Fibroblast of skin of right biceps (primary cell): ENCODE measurements around the gene EFNA2.

Source experiments
- DNase-seq: peaks from one replicate; pipeline ENCODE4 v3.0.0-alpha.2; 2013

EFNA2 gene

GRCh38 chr19:1249298-1249989 is 36.2 kb upstream of the EFNA2 start:
- DNase-seq = peak; percentile 98

DNA sequence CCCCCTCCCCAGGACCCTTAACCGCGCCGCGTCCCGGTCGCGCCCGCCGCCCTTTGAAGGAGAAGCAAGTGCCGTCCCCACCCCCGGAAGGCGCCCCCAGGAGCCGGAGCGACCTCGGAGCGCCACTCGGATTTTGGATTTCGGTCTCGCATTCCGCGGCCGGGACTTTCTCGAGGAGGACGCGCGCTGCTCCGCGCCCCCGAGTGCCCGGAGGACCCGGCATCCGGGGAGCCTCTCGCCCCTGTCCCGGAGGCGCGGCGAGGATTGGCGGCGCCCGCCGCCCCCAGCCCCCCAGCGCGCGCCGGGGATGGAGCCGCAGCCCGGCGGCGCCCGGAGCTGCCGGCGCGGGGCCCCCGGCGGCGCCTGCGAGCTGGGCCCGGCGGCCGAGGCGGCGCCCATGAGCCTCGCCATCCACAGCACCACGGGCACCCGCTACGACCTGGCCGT is 35.7 kb upstream of the EFNA2 start:
- DNase-seq = no peak

DNA sequence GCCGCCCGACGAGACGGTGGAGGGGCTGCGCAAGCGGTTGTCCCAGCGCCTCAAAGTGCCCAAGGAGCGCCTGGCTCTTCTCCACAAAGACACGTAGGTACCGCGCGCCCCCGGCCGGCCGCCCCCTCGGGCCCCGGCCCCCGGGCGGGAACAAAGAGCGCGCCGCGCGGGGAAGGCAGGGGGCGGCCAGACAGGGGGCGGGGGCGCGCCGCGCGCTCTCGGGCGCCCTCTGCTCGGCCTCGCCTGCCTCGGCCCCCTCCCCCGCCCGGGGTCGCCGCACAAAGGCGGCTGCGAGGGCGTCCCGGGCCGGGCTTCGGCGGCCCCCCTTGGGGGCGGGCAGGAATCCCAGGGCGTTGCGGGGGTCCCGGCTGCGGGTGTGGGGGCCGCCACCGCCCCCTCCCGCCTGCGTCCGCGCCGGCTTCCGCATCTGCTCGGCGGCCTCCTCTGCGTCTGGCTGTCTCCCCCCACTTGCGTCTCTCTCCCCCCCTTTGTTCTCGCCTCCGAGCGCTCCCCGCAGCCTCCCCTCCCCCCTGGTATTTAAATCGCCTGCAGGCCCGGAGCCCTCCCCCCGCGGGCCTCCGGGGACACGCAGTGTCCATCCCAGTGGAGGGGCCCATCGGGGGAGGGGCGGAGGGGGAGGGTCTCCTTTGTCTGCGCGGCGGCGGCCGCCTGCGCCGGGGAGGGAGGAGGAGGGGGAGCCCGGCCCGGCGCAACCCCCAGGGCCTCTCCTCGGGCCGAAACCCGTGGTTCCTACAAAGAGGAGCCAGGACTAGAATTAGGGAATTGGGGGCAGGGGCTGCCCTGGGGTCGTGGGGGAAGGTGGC is 35.0 kb upstream of the EFNA2 start:
- DNase-seq = peak; percentile 85

- peak; percentile 85 for DNase-seq
These were observed 34.1 kb upstream of the EFNA2 start for GRCh38 chr19:1251330-1252220.

- DNase-seq = peak; percentile 98
These were observed 33.4 kb upstream of the EFNA2 start for GRCh38 chr19:1252221-1252820.

DNA sequence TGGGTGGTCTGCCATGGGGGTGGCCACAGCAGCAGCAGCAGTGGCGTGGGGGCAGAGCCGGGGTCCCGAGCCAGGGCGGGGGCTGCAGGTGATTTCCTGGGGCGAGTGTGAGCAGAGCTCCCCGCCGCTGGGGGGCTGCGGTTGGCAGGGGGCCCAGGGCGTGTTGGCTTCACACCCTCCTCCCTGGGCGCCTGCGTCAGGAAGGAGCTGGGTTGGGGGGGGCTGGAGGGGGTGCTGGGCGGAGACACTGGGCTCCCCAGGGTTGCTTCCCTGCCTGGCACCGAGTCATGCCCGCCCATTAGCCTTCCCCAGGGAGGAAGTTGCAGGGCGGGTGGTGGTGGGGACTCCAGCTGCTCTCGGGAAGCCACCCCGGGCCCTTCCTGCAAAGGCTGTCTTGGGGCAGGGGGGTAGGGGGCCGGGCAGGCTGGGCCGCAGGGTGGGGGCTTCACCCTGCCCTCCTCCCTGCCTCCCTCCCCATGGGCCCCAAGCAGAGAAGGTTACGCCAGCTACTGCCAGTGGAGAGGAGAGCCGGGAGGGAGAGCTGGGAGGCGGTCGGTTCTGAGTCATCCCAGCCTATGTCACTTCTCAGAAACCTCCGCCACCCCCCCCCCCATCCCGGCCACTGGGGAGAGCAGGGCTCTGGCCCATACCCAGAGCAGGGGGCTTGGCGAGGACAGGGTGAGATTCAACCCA is 32.7 kb upstream of the EFNA2 start:
- DNase-seq = peak; percentile 99

DNA sequence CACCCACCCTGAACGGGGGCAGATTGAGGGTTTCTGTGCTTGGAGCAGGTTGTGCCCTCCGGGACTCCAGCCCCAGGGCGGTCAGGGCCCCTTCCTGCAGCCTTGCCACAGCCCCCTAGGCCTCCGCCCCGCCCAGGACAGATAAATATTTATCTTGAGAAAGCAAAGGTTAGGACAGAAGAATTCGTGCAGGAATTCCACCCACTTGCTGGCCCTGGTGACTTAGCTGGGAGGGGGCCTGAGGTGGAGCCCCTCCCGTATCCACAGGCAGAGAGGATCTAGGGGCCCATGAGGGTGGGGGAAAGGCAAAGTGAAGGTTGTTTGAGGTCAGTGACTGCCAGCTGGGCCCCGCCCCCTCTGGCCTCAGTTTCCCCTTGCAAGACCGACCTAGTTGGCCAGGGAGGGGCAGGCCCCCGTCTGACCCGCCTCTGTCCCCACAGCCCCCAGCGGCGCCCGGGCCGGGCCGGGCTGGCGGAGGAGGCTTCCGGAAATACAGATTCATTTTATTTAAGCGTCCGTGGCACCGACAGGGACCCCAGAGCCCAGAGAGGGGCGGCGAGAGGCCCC is 32.1 kb upstream of the EFNA2 start:
- DNase-seq = no peak

DNA sequence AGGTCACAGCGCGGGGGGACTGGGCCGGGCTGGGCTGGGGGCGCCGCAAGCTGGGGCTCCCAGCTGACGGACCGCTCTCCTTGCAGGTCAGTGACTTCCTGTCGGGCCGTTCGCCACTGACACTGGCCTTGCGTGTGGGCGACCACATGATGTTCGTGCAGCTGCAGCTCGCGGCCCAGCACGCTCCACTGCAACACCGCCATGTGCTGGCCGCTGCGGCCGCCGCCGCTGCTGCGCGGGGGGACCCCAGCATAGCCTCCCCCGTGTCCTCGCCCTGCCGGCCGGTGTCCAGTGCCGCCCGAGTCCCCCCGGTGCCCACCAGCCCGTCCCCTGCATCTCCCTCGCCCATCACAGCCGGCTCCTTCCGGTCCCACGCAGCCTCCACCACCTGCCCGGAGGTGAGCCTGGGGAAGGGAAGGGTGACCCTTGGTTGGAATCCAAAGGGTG is 31.6 kb upstream of the EFNA2 start:
- no peak for DNase-seq

DNA sequence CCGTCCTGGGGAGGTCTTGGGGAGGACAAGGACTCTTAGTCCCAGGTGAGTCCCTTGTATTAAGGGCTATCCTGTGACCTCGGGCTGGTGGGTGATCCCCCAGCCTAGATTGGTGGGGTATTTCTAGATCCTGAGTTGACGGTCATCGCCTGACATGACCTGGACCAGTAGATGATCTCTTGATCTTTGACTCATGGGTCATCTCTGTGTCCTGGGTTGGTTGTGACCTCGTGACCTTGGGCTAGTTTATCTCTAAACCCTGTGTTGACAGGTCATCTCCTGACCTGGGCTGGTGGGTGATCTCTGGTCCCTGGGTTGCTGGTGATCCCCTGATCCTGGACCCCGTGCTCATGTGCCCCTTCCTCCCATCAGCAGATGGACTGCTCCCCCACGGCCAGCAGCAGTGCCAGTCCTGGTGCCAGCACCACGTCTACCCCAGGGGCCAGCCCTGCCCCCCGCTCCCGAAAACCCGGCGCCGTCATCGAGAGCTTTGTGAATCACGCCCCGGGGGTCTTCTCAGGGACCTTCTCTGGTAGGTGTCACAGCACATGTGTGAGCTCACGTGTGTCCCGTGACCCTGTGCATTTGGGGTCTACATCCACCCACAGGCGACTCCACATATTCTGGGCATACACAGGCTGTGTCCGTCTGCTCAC is 31.0 kb upstream of the EFNA2 start:
- DNase-seq = no peak

DNA sequence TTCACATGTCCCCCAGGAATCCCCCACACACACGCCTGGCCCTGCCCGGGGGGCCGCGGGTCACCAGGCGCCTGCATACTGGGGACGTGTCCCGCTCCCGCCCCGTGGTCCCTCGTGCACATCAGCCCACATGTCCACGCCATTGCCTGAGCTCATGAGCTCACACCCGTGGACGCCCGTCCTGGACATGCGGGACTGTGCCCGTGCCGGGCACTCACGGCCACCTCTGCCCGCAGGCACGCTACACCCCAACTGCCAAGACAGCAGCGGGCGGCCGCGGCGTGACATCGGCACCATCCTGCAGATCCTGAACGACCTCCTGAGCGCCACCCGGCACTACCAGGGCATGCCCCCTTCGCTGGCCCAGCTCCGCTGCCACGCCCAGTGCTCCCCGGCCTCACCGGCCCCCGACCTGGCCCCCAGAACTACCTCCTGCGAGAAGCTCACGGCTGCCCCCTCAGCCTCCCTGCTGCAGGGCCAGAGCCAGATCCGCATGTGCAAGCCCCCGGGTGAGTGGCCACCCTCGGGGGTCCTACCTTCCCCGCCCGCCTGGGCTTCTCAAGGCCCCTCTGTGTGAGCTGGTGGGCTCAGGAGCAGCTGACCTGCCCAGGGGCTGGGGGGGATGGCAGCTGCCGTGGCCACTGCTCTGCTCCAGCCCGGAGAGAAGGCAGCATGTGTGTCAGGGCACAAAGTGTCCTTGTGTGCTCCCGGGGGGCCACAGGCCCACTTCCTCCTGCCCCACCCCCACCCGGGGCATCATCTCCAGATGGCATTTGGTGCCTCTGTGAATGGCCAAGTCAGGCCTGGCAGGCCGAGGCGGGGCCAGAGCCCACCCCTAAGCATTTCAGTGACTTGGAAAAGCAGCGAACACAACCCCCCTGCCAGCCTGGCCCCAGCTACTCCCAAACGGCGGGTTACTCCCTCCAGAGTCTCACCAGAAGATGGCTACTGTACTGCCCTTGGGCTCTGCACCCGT is 30.2 kb upstream of the EFNA2 start:
- no peak for DNase-seq

- DNase-seq = no peak
These were observed 28.8 kb upstream of the EFNA2 start for GRCh38 chr19:1256646-1257474.

GRCh38 chr19:1257475-1258162 is 28.1 kb upstream of the EFNA2 start:
- DNase-seq = no peak

DNA sequence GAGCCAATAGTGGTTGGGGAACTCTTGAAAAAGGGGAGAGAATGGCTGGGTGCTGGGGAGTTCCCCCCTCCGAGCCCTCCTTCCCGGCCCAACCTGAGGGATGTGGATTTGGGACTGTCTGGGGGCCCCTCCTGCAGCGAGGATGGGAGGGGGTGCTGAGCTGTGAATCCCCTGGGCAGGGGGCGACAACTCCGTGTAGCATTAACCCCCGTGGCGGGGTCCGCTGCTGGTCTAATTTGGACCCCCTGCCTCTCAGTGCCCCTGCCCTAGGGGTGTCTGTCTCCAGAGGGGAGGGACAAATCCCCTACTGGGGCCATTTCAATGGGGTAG is 27.5 kb upstream of the EFNA2 start:
- DNase-seq = no peak

- DNase-seq = no peak
These were observed 26.9 kb upstream of the EFNA2 start for GRCh38 chr19:1258707-1259205.

DNA sequence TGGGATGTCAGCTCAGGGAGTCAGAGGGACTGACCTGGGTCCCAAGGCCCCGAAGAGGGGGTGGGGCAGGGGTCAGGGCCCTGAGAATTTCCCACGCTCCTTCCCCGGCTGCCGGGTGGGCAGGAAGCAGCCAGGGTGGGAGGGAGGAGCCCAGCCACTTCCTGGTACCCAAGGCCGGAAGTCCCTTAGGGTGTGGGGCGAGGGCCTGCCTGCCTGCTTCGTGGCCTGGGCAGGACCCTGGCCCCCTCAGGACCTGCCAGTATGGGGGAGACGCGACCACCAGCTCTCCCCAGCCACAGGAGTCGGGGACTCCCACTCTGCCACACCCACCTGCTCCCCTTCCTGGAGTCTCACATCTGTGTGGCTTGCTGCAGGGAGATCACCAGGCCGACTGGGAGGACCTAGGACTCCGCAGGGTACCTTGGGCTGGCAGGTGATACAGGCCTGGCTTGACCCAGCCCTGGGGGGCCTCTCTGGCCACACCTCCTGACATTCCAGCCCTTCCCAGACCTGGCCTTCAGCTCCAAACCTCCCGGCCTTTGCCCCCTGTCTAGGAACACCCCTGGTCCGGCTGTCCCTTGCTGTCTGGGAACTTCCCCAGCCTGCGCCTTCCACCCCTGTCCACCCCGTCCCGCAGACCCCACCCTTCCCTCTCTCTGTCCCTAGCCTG is 26.3 kb upstream of the EFNA2 start:
- peak; percentile 68 for DNase-seq

GRCh38 chr19:1259876-1260748 is 25.6 kb upstream of the EFNA2 start:
- peak; percentile 32 for DNase-seq
